ENCODE measurements around the gene SPEM2. TPM values are rescaled to one million over a fixed set of nuclear protein-coding genes. Genes with fewer than 3 reads are reported as not detected.

The SPEM2 gene
- total RNA-seq, 4 donors from 2014 or later: not detected

DNA sequence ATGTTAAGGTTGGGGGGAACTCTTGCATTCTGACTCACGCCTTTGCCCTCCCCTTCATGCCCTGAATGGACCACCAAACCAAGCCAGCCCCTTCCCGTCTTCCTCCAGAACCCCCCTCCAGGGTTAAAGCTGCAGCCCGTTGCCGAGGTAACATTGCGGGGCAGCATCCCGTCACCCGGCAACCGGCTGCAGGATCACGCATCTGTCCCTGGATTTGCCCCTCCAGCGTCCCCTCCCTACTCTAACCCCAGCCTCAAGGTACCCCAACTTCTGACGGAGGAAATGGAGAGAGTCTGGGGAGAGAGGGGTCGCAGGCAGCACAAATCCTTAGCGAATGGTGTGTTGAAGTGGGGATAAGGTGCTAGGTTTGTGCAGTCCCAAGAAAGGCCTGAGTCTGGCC lies 18.3 kb upstream of the SPEM2 start:
- no peaks in the 10 kb centered on the region for H3K9me3 ChIP-seq
- no peak overlapping the region for H3K4me3 ChIP-seq
- peaks cover 12% of the 10 kb centered on the region for H3K36me3 ChIP-seq
- peak in 1 of 2 donors; percentile 59 for DNase-seq (ENCODE audit: low spot score in 2 of 2)
- TF ChIP-seq, protein P1, sequence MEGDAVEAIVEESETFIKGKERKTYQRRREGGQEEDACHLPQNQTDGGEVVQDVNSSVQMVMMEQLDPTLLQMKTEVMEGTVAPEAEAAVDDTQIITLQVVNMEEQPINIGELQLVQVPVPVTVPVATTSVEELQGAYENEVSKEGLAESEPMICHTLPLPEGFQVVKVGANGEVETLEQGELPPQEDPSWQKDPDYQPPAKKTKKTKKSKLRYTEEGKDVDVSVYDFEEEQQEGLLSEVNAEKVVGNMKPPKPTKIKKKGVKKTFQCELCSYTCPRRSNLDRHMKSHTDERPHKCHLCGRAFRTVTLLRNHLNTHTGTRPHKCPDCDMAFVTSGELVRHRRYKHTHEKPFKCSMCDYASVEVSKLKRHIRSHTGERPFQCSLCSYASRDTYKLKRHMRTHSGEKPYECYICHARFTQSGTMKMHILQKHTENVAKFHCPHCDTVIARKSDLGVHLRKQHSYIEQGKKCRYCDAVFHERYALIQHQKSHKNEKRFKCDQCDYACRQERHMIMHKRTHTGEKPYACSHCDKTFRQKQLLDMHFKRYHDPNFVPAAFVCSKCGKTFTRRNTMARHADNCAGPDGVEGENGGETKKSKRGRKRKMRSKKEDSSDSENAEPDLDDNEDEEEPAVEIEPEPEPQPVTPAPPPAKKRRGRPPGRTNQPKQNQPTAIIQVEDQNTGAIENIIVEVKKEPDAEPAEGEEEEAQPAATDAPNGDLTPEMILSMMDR (IDR thresholded peaks at IDR 0.05): no peak
- no peak for TF ChIP-seq EP300 (IDR thresholded peaks at IDR 0.05)
- no peak for TF ChIP-seq POLR2A (IDR thresholded peaks at IDR 0.05)
- no peak for TF ChIP-seq POLR2AphosphoS5 (IDR thresholded peaks at IDR 0.05)
- H3K27me3 ChIP-seq: no peaks in the 10 kb centered on the region
- H3K27ac ChIP-seq: no peak overlapping the region
- peaks cover 36% of the 10 kb centered on the region for H3K4me1 ChIP-seq
- 90% methylated on average over 13 of the region's 13 CpGs for WGBS

GRCh38 chr17:7407485-7408251 lies 17.7 kb upstream of the SPEM2 start, which contains the start of gene NLGN2:
TSS of gene NLGN2 (plus strand) at chr17:7407845. CDS start at chr17:7408256, 411 bp downstream.
- H3K36me3 ChIP-seq: peaks cover 12% of the 10 kb centered on the region
- TF ChIP-seq POLR2A (IDR thresholded peaks at IDR 0.05): no peak
- no peak for TF ChIP-seq EP300 (IDR thresholded peaks at IDR 0.05)
- TF ChIP-seq POLR2AphosphoS5 (IDR thresholded peaks at IDR 0.05): no peak
- TF ChIP-seq, protein P1 (IDR thresholded peaks at IDR 0.05): no peak
- 66% methylated on average over 11 of the region's 12 CpGs for WGBS
- peaks cover 31% of the 10 kb centered on the region for H3K4me1 ChIP-seq
- no peaks in the 10 kb centered on the region for H3K27me3 ChIP-seq
- H3K9me3 ChIP-seq: no peaks in the 10 kb centered on the region
- no peak within 1 kb of the TSS for H3K27ac ChIP-seq
- H3K4me3 ChIP-seq: no peak within 1 kb of the TSS
- DNase-seq (ENCODE audit: low spot score in 2 of 2): peak in 1 of 2 donors; percentile 62

GRCh38 chr17:7408252-7408727 lies 17.1 kb upstream of the SPEM2 start:
- H3K4me3 ChIP-seq: no peak overlapping the region
- H3K4me1 ChIP-seq: peaks cover 24% of the 10 kb centered on the region
- 55% methylated on average over 37 of the region's 58 CpGs for WGBS
- TF ChIP-seq POLR2AphosphoS5 (IDR thresholded peaks at IDR 0.05): no peak
- no peak for TF ChIP-seq EP300 (IDR thresholded peaks at IDR 0.05)
- no peak for TF ChIP-seq POLR2A (IDR thresholded peaks at IDR 0.05)
- TF ChIP-seq, protein P1 (IDR thresholded peaks at IDR 0.05): no peak
- no peaks in the 10 kb centered on the region for H3K9me3 ChIP-seq
- peaks cover 12% of the 10 kb centered on the region for H3K36me3 ChIP-seq
- no peaks in the 10 kb centered on the region for H3K27me3 ChIP-seq
- DNase-seq (ENCODE audit: low spot score in 2 of 2): peak in 1 of 2 donors; percentile 48
- H3K27ac ChIP-seq: no peak overlapping the region

GRCh38 chr17:7408863-7409262 lies 16.6 kb upstream of the SPEM2 start:
- TF ChIP-seq POLR2A (IDR thresholded peaks at IDR 0.05) (no peak), POLR2AphosphoS5 (IDR thresholded peaks at IDR 0.05) (no peak), EP300 (IDR thresholded peaks at IDR 0.05) (no peak)
- TF ChIP-seq, protein P1 (IDR thresholded peaks at IDR 0.05): no peak
- Histone ChIP-seq H3K4me1 (peaks cover 22% of the 10 kb centered on the region), H3K27ac (no peak overlapping the region), H3K4me3 (no peak overlapping the region), H3K36me3 (peaks cover 12% of the 10 kb centered on the region), H3K9me3 (no peaks in the 10 kb centered on the region), H3K27me3 (no peaks in the 10 kb centered on the region)
- 73% methylated on average over 6 of the region's 6 CpGs for WGBS
- peak in 1 of 2 donors; percentile 50 for DNase-seq (ENCODE audit: low spot score in 2 of 2)

GRCh38 chr17:7409716-7410115 lies 15.7 kb upstream of the SPEM2 start:
- Histone ChIP-seq H3K4me1 (peaks cover 19% of the 10 kb centered on the region), H3K36me3 (peaks cover 14% of the 10 kb centered on the region), H3K27me3 (no peaks in the 10 kb centered on the region), H3K27ac (no peak overlapping the region), H3K4me3 (no peak overlapping the region), H3K9me3 (no peaks in the 10 kb centered on the region)
- 93% methylated on average over 6 of the region's 6 CpGs for WGBS
- TF ChIP-seq POLR2AphosphoS5 (IDR thresholded peaks at IDR 0.05): no peak
- TF ChIP-seq, protein P1 (IDR thresholded peaks at IDR 0.05): no peak
- TF ChIP-seq EP300 (IDR thresholded peaks at IDR 0.05): no peak
- TF ChIP-seq POLR2A (IDR thresholded peaks at IDR 0.05): no peak
- DNase-seq (ENCODE audit: low spot score in 2 of 2): no peak

Data from suprapubic skin (tissue), 4 donors.